COLO829 (cell line): ENCODE data around the gene TBX18.

Experiments
- DNase-seq: peaks from one replicate; pipeline ENCODE4 v3.0.0; 2012; ENCODE audit warnings: low spot score

Gene TBX18

GRCh38 chr6:84671183-84671582, 93.2 kb downstream of the TBX18 start:
- peak; percentile 54 for DNase-seq

GRCh38 chr6:84669945-84670344, 94.5 kb downstream of the TBX18 start:
- no peak for DNase-seq

- DNase-seq = no peak
Measured at GRCh38 chr6:84667252-84668213, 96.9 kb downstream of the TBX18 start.

- DNase-seq = no peak
Measured at GRCh38 chr6:84665401-84665800, 99.0 kb downstream of the TBX18 start.

- no peak for DNase-seq
Measured at GRCh38 chr6:84663866-84664265, 100.5 kb downstream of the TBX18 start.

GRCh38 chr6:84657486-84657885, 106.9 kb downstream of the TBX18 start:
- no peak for DNase-seq

- no peak for DNase-seq
Measured at GRCh38 chr6:84657025-84657424, 107.4 kb downstream of the TBX18 start.

- DNase-seq = no peak
Measured at GRCh38 chr6:84653027-84653551, 111.3 kb downstream of the TBX18 start.

GRCh38 chr6:84652356-84653026, 111.9 kb downstream of the TBX18 start:
- DNase-seq = peak; percentile 10

- DNase-seq = no peak
Measured at GRCh38 chr6:84651583-84651982, 112.8 kb downstream of the TBX18 start.

- DNase-seq = no peak
Measured at GRCh38 chr6:84648444-84648843, 116.0 kb downstream of the TBX18 start.

- DNase-seq = no peak
Measured at GRCh38 chr6:84645563-84646266, 118.7 kb downstream of the TBX18 start.

- peak; percentile 34 for DNase-seq
Measured at GRCh38 chr6:84645000-84645399, 119.4 kb downstream of the TBX18 start.

- no peak for DNase-seq
Measured at GRCh38 chr6:84643778-84644177, 120.6 kb downstream of the TBX18 start.

- DNase-seq = no peak
Measured at GRCh38 chr6:84641076-84641475, 123.3 kb downstream of the TBX18 start.

- DNase-seq = no peak
Measured at GRCh38 chr6:84639396-84639795, 125.0 kb downstream of the TBX18 start.

GRCh38 chr6:84638286-84638685, 126.1 kb downstream of the TBX18 start:
- no peak for DNase-seq
